Measurements from ENCODE around the gene IKZF5. TPM values are rescaled to one million over a fixed set of nuclear protein-coding genes. Genes with fewer than 3 reads are reported as not detected.

IKZF5 gene
- total and polyA plus RNA-seq, 2 of the 4 experiments (the other 2 are of a cell fraction): 2.9 to 4.4 TPM

DNA sequence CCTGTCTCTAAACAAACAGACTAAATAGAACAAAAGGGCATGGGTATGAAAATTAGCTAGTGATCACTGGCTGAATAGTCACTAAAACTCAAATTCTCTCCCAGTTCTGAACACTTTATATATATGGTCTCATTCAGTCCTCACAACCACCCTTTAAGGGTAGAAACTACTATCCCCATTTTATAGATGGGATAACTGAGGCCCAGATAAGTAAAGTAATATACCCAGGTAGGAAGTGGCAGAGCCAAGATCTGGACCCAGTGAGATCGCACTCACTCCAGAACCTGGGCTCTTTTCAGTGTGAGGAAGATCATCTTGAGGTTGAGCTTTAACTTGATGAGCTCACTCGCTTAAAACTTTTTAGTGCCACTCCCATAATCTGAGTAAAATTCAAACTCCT is 23.9 kb downstream of the IKZF5 start:
- Histone ChIP-seq H4K8ac (ENCODE audit: low read depth in 2 of 2, low read length in 2 of 2) (no peak overlapping the region), H3K18ac (ENCODE audit: low read depth, low read length) (no peak overlapping the region), H3K4me1 (ENCODE audit: control insufficient read depth, insufficient read depth, low read length) (no peaks in the 10 kb centered on the region), H3K4me2 (ENCODE audit: low read depth, low read length) (no peak overlapping the region), H4K20me1 (ENCODE audit: insufficient read depth, low read length) (no peaks in the 10 kb centered on the region), H3K79me1 (ENCODE audit: low read depth in 1 of 2, low read length in 2 of 2) (no peaks in the 10 kb centered on the region), H2AK9ac (replicated peaks; ENCODE audit: low read depth, low read length, poor library complexity) (no peak overlapping the region), H3K9me1 (ENCODE audit: insufficient read depth, low read length) (peaks cover 2% of the 10 kb centered on the region), H3K36me3 (ENCODE audit: control insufficient read depth, insufficient read depth, low read length) (peaks cover 2% of the 10 kb centered on the region; the same call in 1 of the 2 replicates), H3K27ac (ENCODE audit: insufficient read depth, low read length) (no peak overlapping the region), H2AFZ (replicated peaks; ENCODE audit: low read length, poor library complexity) (no peak overlapping the region), H3K4ac (ENCODE audit: low read depth, low read length) (no peak overlapping the region), H3K14ac (replicated peaks; ENCODE audit: low read depth, low read length) (no peak overlapping the region), H3K9me3 (ENCODE audit: control insufficient read depth, insufficient read depth, low read length) (no peaks in the 10 kb centered on the region), H3K56ac (ENCODE audit: extremely low read depth, insufficient read depth, low read length) (no peak overlapping the region), H3K4me3 (ENCODE audit: insufficient read depth, low read depth, low read length) (no peak overlapping the region), H2BK15ac (ENCODE audit: low read depth, low read length) (no peak overlapping the region), H2BK120ac (ENCODE audit: low read depth, low read length) (no peak overlapping the region), H4K91ac (ENCODE audit: insufficient read depth, low read depth, low read length) (no peak overlapping the region), H3K9ac (ENCODE audit: low read depth, low read length) (no peak overlapping the region), H2BK20ac (ENCODE audit: low read depth, low read length) (no peak overlapping the region), H2AK5ac (ENCODE audit: low read depth, low read length) (no peak overlapping the region), H3K27me3 (ENCODE audit: control insufficient read depth, insufficient read depth, low read length) (no peaks in the 10 kb centered on the region), H4K5ac (ENCODE audit: low read depth, low read length) (no peak overlapping the region), H3K23ac (ENCODE audit: low read depth, low read length) (no peak overlapping the region), H2BK5ac (ENCODE audit: low read depth, low read length, poor library complexity, severe bottlenecking) (no peak overlapping the region)
- ChIA-PET POLR2A (ENCODE audit: unreplicated experiment) (no interaction called here), CTCF (interaction anchor here (1.4 kb wide), 1 partner anchor 39 kb away, joined by 3 read pairs; no protein-coding TSS in a partner anchor)
- TF ChIP-seq POLR2A (IDR thresholded peaks at IDR 0.05; ENCODE audit: low read depth, low read length) (no peak), ELK1 (IDR thresholded peaks at IDR 0.05; ENCODE audit: borderline replicate concordance, low read depth, low read length) (no peak), MAZ (IDR thresholded peaks at IDR 0.05; ENCODE audit: borderline replicate concordance, low read depth, low read length) (no peak)
- intact Hi-C loops (cut with micrococcal nuclease): loop anchor here (10.0 kb wide), 1 partner anchor 340 kb away; no protein-coding TSS in a partner anchor
- dilution Hi-C loops (cut with HindIII; ENCODE audit: low sequenced_read_pairs, unreplicated experiment): no loop called here
- in situ Hi-C loops (cut with MboI; ENCODE audit: low sequenced_read_pairs): no loop called here
- WGBS, 2 experiments (ENCODE audit: extremely low coverage in 2 of 2, insufficient read length in 1 of 2): no CpG with 5 or more reads among the region's 2 CpGs
- no TSS peak for BruUV-seq (replicated peaks)
- DNase-seq (no peak), ATAC-seq (ENCODE audit: low read depth) (no peak)

All from IMR-90 (cell line).